GM10847 (cell line): ENCODE results near the gene OR5P2.

ENCODE experiments used
- POLR2A ChIP-seq: IDR thresholded peaks from 2 replicates; pipeline ENCODE4 v1.6.1; 2011; ENCODE audit not compliant: insufficient read length; ENCODE audit errors: extremely low read depth

The OR5P2 gene

GRCh38 chr11:7796842-7797241 is at the start of gene OR5P2:
Gene OR5P2 (minus strand): TSS chr11:7796942. CDS start chr11:7796942, 0 bp downstream.
- no peak for TF ChIP-seq POLR2A

GRCh38 chr11:7846003-7846402 is 49.3 kb upstream of the OR5P2 start:
- TF ChIP-seq POLR2A, result no peak

GRCh38 chr11:7844986-7845385 is 48.2 kb upstream of the OR5P2 start:
- TF ChIP-seq POLR2A, result no peak

GRCh38 chr11:7844521-7844920 is 47.8 kb upstream of the OR5P2 start:
- no peak for TF ChIP-seq POLR2A

GRCh38 chr11:7840578-7840977 is 43.8 kb upstream of the OR5P2 start:
- no peak for TF ChIP-seq POLR2A

- TF ChIP-seq POLR2A, result no peak
Observed at GRCh38 chr11:7833527-7833926, 36.8 kb upstream of the OR5P2 start.

GRCh38 chr11:7830740-7831139 is 34.0 kb upstream of the OR5P2 start, which contains the start of gene OR5P3:
Gene OR5P3 (minus strand): TSS chr11:7830840.
- no peak for TF ChIP-seq POLR2A

- no peak for TF ChIP-seq POLR2A
Observed at GRCh38 chr11:7826324-7826723, 29.6 kb upstream of the OR5P2 start.

- no peak for TF ChIP-seq POLR2A
Observed at GRCh38 chr11:7793233-7793632, 3.5 kb downstream of the OR5P2 start.

- no peak for TF ChIP-seq POLR2A
Observed at GRCh38 chr11:7787239-7787638, 9.5 kb downstream of the OR5P2 start.

GRCh38 chr11:7775689-7776088 is 21.1 kb downstream of the OR5P2 start:
- no peak for TF ChIP-seq POLR2A

- TF ChIP-seq POLR2A, result no peak
Observed at GRCh38 chr11:7759010-7759409, 37.7 kb downstream of the OR5P2 start.

- no peak for TF ChIP-seq POLR2A
Observed at GRCh38 chr11:7749456-7749855, 47.3 kb downstream of the OR5P2 start.
